Mesenchymal stem cell (in vitro differentiated cells and primary cell): ENCODE measurements around the gene RRN3.
"Not testable (repeated sequence)": the region's sequence is repeated elsewhere in the genome, so short reads cannot be mapped to it uniquely, and the experiment has no call there.

Experiments
- DNase-seq: peaks from one replicate; pipeline ENCODE4 v3.0.0-alpha.2; 2013
- H2AFZ ChIP-seq: one replicate; pipeline ENCODE4 v1.6.1; 2013; ENCODE audit warnings: low read depth, mild to moderate bottlenecking, control low read depth, inconsistent platforms, low read length, moderate library complexity
- H2AK5ac ChIP-seq: 2 replicates; pipeline ENCODE4 v1.6.1; 2013; ENCODE audit warnings: low read length, moderate library complexity, mild to moderate bottlenecking, inconsistent platforms; ENCODE audit not compliant: severe bottlenecking
- H2BK120ac ChIP-seq: one replicate; pipeline ENCODE4 v1.6.1; 2013; ENCODE audit warnings: low read depth, mild to moderate bottlenecking, inconsistent platforms, low read length, moderate library complexity
- H2BK12ac ChIP-seq, 2 experiments: one replicate each; pipeline ENCODE4 v1.6.1; 2013; ENCODE audit warnings: inconsistent platforms in 2 of 2, low read length in 2 of 2, mild to moderate bottlenecking in 2 of 2, moderate library complexity in 2 of 2, control low read depth in 1 of 2
- H2BK15ac ChIP-seq: one replicate; pipeline ENCODE4 v1.6.1; 2013; ENCODE audit warnings: mild to moderate bottlenecking, low read depth, inconsistent platforms; ENCODE audit not compliant: poor library complexity, severe bottlenecking
- H2BK5ac ChIP-seq: 2 replicates; pipeline ENCODE4 v1.6.1; 2013; ENCODE audit warnings: low read depth, mild to moderate bottlenecking, low read length, control low read depth, inconsistent platforms; ENCODE audit not compliant: poor library complexity, severe bottlenecking
- H3K14ac ChIP-seq, 2 experiments: one replicate each; pipeline ENCODE4 v1.6.1; 2013; ENCODE audit warnings: inconsistent platforms in 2 of 2, low read length in 2 of 2, control low read depth in 1 of 2, mild to moderate bottlenecking in 1 of 2, moderate library complexity in 1 of 2
- H3K18ac ChIP-seq, 2 experiments: one replicate each; pipeline ENCODE4 v1.6.1; 2013; ENCODE audit warnings: inconsistent platforms in 2 of 2, low read length in 2 of 2, control low read depth in 1 of 2, low read depth in 1 of 2, mild to moderate bottlenecking in 1 of 2
- H3K23ac ChIP-seq, 2 experiments: one replicate each; pipeline ENCODE4 v1.6.1; 2013; ENCODE audit warnings: inconsistent platforms in 2 of 2, low read length in 2 of 2, mild to moderate bottlenecking in 2 of 2, moderate library complexity in 2 of 2, control low read depth in 1 of 2
- H3K27ac ChIP-seq: 2 replicates; pipeline ENCODE4 v1.5.1; 2013; ENCODE audit warnings: mild to moderate bottlenecking, moderate library complexity, low read length, control low read depth, inconsistent platforms; ENCODE audit not compliant: poor library complexity, severe bottlenecking
- H3K27me3 ChIP-seq, 2 experiments: 2 replicates each; pipeline versions ENCODE4 v1.6.1 to v1.7.0; 2013; ENCODE audit warnings: low read length in 2 of 2, mild to moderate bottlenecking in 2 of 2, moderate library complexity in 2 of 2, control low read depth in 1 of 2, inconsistent platforms in 1 of 2; ENCODE audit not compliant: control insufficient read depth in 1 of 2, insufficient read depth in 1 of 2
- H3K36me3 ChIP-seq, 2 experiments: 2 replicates each; pipeline versions ENCODE4 v1.6.1 to v1.7.0; 2013; ENCODE audit warnings: low read length in 2 of 2, control low read depth in 1 of 2, inconsistent platforms in 1 of 2, low read depth in 1 of 2, mild to moderate bottlenecking in 1 of 2; ENCODE audit not compliant: insufficient read depth in 2 of 2, control insufficient read depth in 1 of 2
- H3K4ac ChIP-seq, 2 experiments: one replicate each; pipeline ENCODE4 v1.6.1; 2013; ENCODE audit warnings: inconsistent platforms in 2 of 2, low read length in 2 of 2, mild to moderate bottlenecking in 2 of 2, moderate library complexity in 2 of 2, control low read depth in 1 of 2, low read depth in 1 of 2
- H3K4me1 ChIP-seq: 2 replicates; pipeline ENCODE4 v1.6.1; 2013; ENCODE audit warnings: low read depth, low read length, control low read depth; ENCODE audit not compliant: control insufficient read depth, insufficient read depth
- H3K4me2 ChIP-seq: 2 replicates; pipeline ENCODE4 v1.6.1; 2013; ENCODE audit warnings: low read length, mild to moderate bottlenecking, inconsistent platforms; ENCODE audit not compliant: poor library complexity, severe bottlenecking
- H3K4me3 ChIP-seq, 2 experiments: 2 replicates each; pipeline versions ENCODE4 v1.5.1 to v1.7.0; 2013; ENCODE audit warnings: low read length in 2 of 2, mild to moderate bottlenecking in 2 of 2, control low read depth in 1 of 2, low read depth in 1 of 2; ENCODE audit not compliant: insufficient read depth in 1 of 2
- H3K79me1 ChIP-seq: replicated peaks from 2 replicates; pipeline ENCODE4 v1.6.1; 2013; ENCODE audit warnings: mild to moderate bottlenecking, control low read depth, low read length, inconsistent platforms; ENCODE audit not compliant: poor library complexity, severe bottlenecking
- H3K9ac ChIP-seq: 2 replicates; pipeline ENCODE4 v1.7.0; 2013; ENCODE audit warnings: mild to moderate bottlenecking, low read length, moderate library complexity
- H3K9me3 ChIP-seq: 2 replicates; pipeline ENCODE4 v1.7.0; 2013; ENCODE audit warnings: mild to moderate bottlenecking, low read length; ENCODE audit not compliant: control insufficient read depth
- H4K8ac ChIP-seq: one replicate; pipeline ENCODE4 v1.6.1; 2013; ENCODE audit warnings: inconsistent platforms, mild to moderate bottlenecking, low read length, moderate library complexity
- H4K91ac ChIP-seq: one replicate; pipeline ENCODE4 v1.6.1; 2013; ENCODE audit warnings: mild to moderate bottlenecking, low read length, inconsistent platforms
- WGBS: methylation state at CpG from one replicate; pipeline ENCODE4 v1.1.7; 2013; ENCODE audit warnings: mixed read lengths; 5-methylcytosine and 5-hydroxymethylcytosine counted together

Gene RRN3

GRCh38 chr16:15090663-15091269, 3.3 kb downstream of the RRN3 start:
- 96% methylated on average over 1 of the region's 1 CpG for WGBS
- not testable (repeated sequence) for DNase-seq

GRCh38 chr16:15082788-15083187, 11.3 kb downstream of the RRN3 start:
- not testable (repeated sequence) for H2AFZ ChIP-seq, H3K9ac ChIP-seq, H3K9me3 ChIP-seq, H3K4me1 ChIP-seq, H2AK5ac ChIP-seq, H3K79me1 ChIP-seq, H3K23ac ChIP-seq, H3K14ac ChIP-seq, H2BK12ac ChIP-seq, H3K27me3 ChIP-seq, H2BK120ac ChIP-seq, H3K4me3 ChIP-seq, H4K8ac ChIP-seq, DNase-seq, H3K27ac ChIP-seq, H3K4ac ChIP-seq, H2BK15ac ChIP-seq, H4K91ac ChIP-seq, H2BK5ac ChIP-seq, H3K4me2 ChIP-seq, H3K18ac ChIP-seq
- WGBS: 100% methylated on average over 2 of the region's 3 CpGs
- peaks cover 11 to 63% of the 10 kb centered on the region in 2 experiments for H3K36me3 ChIP-seq

More at GRCh38 chr16:15090663-15091269, 3.3 kb downstream of the RRN3 start:
- not testable (repeated sequence) for H3K27me3 ChIP-seq, H3K14ac ChIP-seq, H2AFZ ChIP-seq, H3K9me3 ChIP-seq, H2AK5ac ChIP-seq, H3K23ac ChIP-seq, H3K18ac ChIP-seq, H2BK12ac ChIP-seq, H3K4ac ChIP-seq, H2BK5ac ChIP-seq, H3K79me1 ChIP-seq, H3K27ac ChIP-seq, H2BK15ac ChIP-seq, H4K8ac ChIP-seq, H3K4me1 ChIP-seq, H2BK120ac ChIP-seq, H3K4me2 ChIP-seq, H4K91ac ChIP-seq, H3K9ac ChIP-seq, H3K4me3 ChIP-seq
- peaks cover 2 to 29% of the 10 kb centered on the region in 2 experiments for H3K36me3 ChIP-seq

GRCh38 chr16:15080883-15081282, 13.2 kb downstream of the RRN3 start:
- not testable (repeated sequence) for H3K9me3 ChIP-seq, H3K4me1 ChIP-seq, H2AK5ac ChIP-seq, H2BK15ac ChIP-seq, H4K91ac ChIP-seq, H3K9ac ChIP-seq, H2BK120ac ChIP-seq, H3K27ac ChIP-seq, H3K23ac ChIP-seq, H2AFZ ChIP-seq, H2BK5ac ChIP-seq, H3K4me3 ChIP-seq, H3K4ac ChIP-seq, H3K14ac ChIP-seq, H3K18ac ChIP-seq, H3K4me2 ChIP-seq, H2BK12ac ChIP-seq, H4K8ac ChIP-seq, DNase-seq, H3K27me3 ChIP-seq, H3K79me1 ChIP-seq
- 50% methylated on average over 1 of the region's 1 CpG for WGBS
- peaks cover 13 to 59% of the 10 kb centered on the region in 2 experiments for H3K36me3 ChIP-seq

GRCh38 chr16:15076161-15076560, 17.9 kb downstream of the RRN3 start:
- H3K9me3 ChIP-seq, H4K8ac ChIP-seq, H4K91ac ChIP-seq, H3K14ac ChIP-seq, DNase-seq, H3K18ac ChIP-seq, H2BK120ac ChIP-seq, H3K27ac ChIP-seq, H2BK15ac ChIP-seq, H2BK12ac ChIP-seq, H3K27me3 ChIP-seq, H3K4me2 ChIP-seq, H3K4me1 ChIP-seq, H3K79me1 ChIP-seq, H3K4me3 ChIP-seq, H2AFZ ChIP-seq, H3K4ac ChIP-seq, H3K23ac ChIP-seq, H2AK5ac ChIP-seq, H2BK5ac ChIP-seq, H3K9ac ChIP-seq: not testable (repeated sequence)
- WGBS: 100% methylated on average over 1 of the region's 2 CpGs
- peaks cover 21 to 60% of the 10 kb centered on the region in 2 experiments for H3K36me3 ChIP-seq
